NCI-H460 (cell line): ENCODE data around the gene SNCAIP. TPM values are rescaled to one million over a fixed set of nuclear protein-coding genes. Genes with fewer than 3 reads are reported as not detected.

Experiments
- DNase-seq: peaks from one replicate; pipeline ENCODE4 v3.0.0-alpha.2; 2016; ENCODE audit warnings: low read depth; ENCODE audit errors: extremely low read depth
- total RNA-seq: library from RNA; depleted of rRNA; stranded (reverse); fragments of >200 nt; shearing (Covaris generic); gene quantifications from 2 replicates; pipeline ENCODE4 v1.2.3, GENCODE V29; 2014

SNCAIP gene
- total RNA-seq, 1 experiment from 2014 or later: 0.32 TPM

DNA sequence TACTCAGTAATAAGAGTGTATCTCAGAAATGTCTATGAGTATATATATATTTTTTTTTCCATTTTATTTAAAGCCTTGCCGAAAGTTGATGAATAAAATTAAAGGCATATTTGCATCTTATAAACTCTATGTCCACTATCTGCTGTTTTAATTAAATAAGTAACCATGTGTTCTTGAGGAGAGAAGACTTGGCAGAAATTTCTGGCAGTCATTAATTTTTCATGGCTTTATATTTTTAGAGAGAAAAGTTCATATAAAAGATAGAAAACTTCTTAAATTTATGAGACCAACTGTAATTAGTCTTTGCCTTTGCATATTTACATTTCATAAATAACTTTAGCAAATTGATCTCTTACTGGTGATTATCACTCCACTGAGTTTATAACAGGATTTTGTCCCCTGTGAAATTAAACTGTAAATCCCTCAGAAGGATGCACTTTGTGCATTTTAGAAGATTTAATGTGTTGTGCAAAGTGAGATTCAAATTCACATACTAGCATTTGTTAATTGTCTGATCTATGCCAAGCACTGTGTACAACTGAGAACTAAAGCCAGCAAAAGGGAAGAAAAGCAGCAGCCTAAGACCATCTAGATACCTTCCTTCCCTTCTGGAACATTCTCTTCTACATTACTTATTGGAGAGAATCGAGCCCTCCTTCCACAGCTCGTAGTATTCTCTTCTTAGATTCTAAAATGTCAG, 108.7 kb downstream of the SNCAIP start:
- DNase-seq: no peak

DNA sequence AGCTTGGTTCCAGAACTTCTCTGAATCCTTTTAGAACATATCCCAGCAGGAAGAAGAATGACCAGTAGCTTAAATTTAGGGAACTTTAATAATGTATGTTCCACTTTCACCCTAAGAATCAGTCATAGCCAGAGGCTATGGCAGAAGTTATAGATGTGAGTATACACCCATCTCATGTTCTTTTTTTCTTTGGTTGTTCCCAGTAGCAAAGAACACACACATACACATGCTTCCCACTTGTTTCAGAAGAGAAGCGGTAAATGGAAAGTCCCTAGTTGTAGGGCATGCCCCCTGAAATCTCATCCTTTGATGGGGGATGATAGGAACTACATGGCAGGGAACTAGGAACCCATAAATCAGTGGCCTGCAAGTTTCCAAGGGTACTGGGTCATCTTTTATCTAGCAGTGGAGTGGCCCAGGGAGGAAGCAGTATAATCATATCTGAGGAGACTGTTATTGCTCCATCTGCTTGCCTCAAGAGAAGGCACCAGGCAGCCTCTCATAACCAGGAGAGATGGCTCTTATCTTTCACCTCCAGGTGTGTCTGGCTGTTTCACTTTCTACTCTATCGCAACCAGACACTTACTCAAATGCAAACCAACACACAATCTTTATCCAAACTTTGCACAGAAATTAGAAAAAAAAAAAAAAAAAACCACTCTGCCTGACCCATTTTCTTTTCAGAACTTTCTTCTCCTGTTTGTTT, 109.5 kb downstream of the SNCAIP start:
- no peak for DNase-seq

DNA sequence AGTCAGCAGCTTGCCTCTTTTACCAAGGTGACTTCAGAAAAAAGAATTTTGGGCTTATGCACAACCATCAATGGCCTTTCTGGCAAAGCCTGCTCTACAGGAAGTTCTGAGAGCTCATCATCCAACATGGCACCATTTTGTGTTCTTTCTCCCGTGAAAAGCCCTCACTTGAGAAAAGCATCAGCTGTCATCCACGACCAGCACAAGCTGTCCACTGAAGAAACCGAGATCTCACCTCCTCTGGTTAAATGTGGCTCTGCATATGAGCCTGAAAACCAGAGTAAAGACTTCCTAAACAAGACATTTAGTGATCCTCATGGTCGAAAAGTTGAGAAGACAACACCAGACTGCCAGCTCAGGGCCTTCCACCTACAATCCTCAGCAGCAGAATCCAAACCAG, 111.2 kb downstream of the SNCAIP start:
- DNase-seq: no peak

DNA sequence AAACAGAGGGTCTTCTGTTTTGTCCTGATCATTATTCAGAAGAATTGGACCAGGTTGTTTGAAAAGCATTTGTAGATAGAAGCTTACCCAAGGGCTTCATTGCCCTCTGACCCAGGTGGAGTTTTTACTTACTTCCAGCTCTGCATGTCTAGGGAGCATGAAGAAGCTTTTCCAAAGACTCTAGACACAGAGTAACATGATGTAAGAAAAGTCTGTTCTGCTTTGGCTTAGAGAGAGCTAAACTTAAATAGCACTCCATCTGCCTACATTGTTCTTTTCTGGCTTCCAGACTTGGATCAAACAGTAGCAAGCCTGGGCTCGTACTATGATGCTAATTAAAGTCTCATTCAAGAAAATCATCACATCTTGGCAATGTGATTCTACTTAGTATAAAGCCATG, 112.1 kb downstream of the SNCAIP start:
- DNase-seq: no peak

DNA sequence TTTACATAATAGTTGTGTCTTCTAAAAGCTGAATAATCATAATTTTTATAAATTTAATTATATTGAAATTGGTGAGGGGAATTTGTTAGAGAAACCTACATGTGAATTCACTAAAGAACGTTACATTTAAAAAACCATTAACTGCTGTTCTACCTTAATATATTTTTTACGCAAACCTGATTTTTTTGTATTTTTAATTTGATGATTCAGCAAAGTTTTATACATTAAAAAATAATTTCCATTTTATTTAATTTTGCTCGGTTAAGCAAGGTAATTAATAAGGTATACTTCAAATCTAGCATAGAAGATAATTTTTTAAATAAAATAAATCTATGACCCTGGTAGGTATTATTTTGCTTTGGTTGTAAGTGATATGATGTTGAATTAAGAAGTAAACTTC, 114.3 kb downstream of the SNCAIP start:
- DNase-seq: no peak

DNA sequence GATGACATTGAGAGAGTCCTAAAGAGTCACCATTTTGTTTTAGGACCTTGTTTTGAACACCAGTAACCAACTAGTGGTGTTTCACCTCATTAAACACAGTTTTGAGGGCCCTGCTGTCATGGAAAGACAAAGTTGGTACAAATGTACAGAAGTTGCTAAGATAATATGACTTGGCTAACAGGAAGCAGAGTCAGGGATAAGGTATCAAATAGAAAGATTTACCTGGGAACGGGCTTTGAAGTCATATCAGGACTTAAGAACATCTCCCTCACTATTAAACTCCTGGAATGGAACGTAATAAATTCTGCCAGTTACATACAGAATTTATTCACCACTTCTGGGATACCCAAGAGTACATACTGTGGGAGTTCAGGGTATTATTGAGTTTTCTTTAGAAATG, 115.6 kb downstream of the SNCAIP start:
- DNase-seq: no peak

DNA sequence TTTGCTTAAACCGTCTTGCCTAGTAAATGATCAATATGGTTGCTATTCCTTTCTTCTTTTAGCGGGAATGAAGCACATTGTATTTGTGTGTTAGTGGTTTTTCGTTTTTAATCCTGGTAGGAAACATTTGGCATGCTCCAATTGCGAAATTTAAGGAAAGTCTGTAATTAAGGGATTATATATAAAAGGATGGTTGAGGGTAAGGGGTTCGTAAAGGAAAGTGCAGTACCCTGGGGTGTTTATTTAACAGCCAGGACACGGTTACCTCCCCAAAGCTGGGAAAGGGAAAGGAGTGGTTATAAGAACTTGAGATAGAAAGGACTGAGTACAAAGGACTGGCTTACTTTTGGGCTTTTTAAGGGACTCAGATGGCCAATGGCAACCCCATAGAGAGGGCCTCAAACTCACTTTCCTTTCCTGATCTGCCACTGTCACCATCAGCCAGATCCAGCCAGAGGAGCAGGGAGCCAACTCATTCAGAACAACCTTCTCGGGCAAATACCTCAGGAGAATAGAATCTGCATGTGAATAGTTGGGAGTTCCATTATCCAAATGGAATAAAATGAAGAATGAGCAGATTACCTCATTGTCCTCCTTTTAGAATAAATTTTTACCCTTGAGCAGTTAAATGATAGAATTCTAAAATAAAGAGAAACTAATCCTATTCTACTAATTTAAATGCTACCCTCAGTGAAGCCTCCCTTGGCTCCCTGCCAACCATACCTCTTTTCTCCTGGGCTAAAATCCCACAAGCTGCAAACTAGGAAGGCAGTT, 117.7 kb downstream of the SNCAIP start:
- no peak for DNase-seq

DNA sequence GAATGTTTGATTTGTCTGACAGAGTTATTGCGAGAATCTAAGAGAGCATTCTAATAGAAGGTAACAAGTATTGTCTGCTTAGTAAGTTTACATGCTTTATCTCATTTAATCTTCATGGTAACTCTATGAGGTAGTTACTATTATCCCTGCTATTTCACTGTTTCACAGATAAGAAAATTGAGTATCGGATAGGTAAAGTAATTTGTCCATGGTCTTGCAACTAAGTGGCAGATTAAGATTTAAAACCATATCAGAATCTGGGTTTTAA, 118.2 kb downstream of the SNCAIP start:
- DNase-seq: no peak

DNA sequence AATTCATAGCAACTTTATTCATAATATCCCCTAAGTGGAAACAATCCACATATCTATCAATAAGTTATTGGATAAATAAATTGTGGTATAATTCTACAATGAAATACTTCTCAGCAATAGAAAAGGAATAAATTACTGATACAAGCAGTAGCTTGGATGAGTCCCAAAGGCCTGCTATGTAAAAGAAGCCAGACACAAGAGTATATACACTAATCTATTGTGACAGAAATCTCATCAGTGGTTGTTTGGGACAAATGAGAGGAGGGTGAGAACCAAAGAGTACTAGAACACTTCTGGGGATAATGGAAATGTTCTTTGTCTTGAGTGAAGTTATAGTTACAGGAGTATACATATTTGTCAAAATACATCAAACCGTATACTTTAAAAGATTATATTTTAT, 119.3 kb downstream of the SNCAIP start:
- DNase-seq: no peak

DNA sequence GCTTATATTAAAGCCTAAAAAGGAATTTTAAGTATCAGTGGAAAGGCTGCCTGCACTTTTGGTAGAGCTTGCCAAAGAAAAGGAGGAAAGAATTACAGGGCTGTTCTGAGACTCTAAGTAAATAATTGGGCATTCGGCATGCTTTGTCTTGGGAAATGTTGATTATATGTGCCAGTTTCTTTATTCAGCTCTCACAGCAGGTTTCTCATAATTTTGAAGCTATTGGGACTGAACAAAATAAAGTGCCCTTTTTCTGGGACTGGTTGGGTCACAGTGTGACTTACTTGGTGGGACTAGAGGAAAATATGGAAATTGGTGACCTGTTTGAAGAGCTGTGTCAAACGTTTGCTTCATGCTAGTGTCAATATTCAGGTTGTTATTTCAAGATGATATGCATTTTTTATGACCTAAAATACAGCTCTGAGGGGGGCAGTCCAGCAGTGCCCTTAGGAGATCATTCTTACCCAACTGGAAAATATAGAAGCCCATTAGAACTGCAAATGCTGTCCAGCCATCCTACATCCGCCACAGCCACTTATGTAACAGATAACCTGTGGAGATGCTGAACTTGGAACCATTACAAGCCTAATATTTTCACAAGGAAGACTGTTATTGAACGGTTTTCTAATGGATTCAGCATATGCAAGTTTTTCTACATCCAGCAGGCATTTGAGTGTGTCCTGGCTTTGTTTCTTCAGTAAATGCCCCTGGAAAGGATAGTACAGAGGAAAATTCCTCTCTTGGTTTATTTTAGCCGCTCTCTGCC, 122.4 kb downstream of the SNCAIP start:
- no peak for DNase-seq

DNA sequence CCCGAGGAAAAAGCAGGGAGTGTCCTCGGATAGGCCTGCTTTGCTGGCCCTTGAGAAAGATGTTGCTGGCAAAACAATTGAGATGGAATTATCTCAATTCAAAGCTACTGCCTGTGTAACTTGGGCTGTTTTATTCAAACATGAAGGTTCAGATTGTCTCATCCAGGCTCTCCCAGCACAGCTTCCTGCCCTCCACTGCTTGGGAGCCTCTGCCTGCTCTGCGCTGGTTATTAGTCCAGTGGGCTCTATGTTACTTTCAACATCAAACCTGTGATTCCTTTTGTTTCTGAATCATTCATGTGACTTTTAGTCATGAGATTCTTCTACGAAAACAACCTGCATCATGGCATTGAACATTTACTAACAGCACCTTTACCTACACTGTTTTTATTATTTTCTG, 123.2 kb downstream of the SNCAIP start:
- no peak for DNase-seq

DNA sequence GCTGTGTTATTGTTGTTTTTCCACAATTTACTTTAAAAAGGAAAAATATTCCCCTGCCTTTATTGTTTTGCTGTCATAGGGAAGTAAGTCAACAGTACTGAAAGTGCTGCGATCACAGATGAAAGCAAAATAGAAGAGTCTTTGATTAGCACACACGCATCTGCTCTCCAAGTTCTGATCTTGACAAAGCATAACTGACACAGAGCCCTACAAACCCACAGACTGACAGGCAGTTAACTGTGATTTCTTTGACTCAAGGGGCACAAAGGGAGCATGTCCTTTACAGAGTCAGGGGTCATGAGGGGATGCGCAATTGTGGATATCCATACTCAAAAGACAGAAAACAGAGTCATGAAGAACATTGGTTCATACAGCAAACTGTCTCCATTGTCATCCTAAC, 123.7 kb downstream of the SNCAIP start:
- DNase-seq: no peak

DNA sequence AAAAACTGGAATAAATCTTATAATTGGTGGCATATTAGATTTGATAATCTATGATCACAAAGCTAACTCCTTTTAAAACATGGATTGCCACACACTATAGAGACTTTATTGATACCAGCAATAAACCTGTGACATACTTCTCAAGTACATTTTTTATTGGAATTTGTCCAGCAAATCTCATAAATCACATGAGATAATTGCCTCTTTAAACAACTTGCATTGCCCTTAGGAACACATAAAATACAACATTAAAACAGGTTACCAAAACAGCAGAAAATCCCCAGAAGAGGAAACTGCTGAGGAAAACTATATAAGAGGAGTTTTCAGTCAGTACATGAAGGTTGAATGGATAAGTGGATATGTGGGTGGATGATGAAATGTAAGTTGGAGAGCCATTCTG, 124.6 kb downstream of the SNCAIP start:
- DNase-seq: no peak

DNA sequence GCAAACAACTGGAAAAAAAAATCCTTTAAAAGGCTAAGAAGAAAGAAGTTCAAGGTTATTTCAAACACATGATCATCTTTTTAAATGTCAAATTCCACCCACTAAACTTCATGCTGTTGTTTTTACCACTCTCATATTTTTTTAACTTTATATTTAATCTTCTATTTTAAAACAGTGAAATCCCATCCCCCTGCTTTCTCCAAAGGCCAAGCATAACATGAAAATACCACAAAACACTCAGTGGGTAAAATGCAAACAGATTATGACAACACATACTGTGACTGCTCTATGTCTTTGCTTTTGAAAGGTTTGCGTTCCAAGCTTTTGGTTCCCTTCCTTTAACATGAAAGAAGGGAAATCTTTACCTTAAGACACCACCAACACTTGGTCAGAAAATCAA, 127.6 kb downstream of the SNCAIP start:
- DNase-seq: no peak

DNA sequence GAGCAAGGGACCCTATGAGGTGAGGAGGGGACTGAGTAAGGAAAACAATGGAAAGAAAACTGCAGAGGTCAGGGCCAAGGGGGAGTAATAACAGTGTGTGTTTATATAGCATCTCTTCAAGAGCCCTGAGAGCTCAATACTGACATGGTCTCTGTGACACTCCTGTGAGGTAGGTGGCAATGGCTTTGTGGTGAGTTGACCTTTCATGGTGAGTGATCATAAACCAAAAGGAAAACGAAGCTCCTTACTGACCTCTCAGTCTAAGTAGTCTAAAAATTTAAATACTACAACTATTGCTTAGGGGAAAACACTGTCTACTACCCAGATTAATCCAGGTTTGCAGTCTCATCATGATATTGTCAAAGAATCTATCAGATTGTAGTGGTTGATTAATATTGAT, 130.9 kb downstream of the SNCAIP start:
- DNase-seq: no peak

DNA sequence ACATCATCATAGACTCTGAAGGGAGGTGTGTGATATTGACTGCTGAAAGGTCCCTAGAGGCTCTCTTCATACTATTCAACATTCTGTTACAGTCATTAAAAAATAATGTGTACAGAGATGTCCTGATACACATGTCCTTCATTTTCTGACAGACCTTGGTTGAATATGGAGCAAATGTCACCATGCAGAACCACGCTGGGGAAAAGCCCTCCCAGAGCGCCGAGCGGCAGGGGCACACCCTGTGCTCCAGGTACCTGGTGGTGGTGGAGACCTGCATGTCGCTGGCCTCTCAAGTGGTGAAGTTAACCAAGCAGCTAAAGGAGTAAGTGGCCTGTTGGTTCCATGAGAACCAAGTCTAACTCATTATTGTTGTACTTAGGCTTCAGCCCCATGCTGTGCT, 132.4 kb downstream of the SNCAIP start:
- no peak for DNase-seq

DNA sequence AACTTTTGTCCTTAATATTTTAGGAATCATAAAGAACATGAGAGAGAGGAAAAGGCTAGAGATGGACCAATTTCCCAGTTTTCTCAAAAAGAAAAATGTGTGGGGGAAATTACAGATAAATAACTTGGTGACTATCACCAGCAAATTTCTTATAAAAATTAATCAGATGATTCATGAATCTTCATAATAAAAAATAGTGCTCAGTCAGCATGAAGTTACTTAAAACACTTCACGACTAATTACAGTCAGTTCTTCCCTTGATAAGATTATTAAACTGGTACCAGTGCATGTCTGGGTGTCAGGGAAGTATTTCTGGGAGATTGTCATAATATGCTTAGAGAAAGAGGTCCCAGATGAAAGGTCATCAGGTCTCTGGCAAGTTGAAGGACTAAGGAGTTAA, 133.0 kb downstream of the SNCAIP start:
- no peak for DNase-seq

DNA sequence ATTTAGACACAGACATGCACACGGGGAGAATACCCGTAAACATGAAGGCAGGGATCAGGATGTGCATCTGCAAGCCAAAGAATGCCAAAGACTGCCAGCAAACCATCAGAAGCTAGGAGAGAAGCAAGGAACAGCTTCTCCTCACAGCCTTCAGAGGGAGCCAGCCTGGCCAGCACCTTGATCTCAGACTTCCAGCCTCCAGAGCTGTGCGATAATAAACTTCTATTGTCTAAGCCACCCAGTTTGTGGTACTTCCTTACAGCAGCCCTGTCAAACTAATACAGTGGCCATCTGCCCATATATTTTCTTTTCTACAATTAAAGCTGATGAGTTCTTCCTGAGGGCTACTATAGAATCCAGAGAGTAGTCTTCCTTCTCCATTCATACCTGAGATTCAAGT, 135.0 kb downstream of the SNCAIP start:
- no peak for DNase-seq

DNA sequence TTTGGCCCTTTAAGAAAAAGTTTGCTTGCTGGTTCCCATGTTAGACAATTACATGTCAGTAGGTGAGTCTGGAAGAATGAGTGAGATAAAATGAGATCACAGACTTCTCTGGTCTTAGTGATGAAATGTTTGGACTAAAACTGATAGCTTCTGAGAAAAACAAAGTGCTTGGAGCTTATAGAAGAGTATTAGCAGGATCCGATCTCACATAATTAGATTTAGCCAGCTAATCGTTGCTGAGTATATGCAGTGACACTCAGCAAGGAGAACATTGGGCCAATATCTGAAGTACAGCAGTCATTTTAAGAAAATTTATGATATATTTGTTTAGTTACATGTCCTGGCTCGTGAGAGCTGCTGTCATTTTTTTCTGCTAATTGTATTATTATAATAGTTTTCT, 135.8 kb downstream of the SNCAIP start:
- no peak for DNase-seq

DNA sequence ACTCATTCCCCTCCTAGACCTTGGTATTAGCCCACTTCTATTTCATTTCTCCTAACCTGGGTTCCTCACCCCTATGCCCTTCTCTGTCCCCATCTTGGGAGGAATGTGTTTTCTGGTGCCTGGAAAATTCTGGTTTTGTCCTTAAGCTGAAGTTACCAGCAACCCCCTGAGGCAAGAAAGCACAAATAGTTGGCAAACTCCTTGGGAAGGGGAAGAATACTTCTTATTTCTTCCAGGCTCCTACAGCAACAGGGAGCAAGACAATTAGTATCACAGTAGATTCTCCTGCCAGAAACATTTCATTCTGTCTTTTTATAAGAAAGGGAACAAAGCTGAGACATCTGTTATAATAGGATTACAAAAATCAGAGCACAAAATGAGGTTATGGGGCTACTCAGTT, 142.5 kb downstream of the SNCAIP start:
- DNase-seq: no peak

DNA sequence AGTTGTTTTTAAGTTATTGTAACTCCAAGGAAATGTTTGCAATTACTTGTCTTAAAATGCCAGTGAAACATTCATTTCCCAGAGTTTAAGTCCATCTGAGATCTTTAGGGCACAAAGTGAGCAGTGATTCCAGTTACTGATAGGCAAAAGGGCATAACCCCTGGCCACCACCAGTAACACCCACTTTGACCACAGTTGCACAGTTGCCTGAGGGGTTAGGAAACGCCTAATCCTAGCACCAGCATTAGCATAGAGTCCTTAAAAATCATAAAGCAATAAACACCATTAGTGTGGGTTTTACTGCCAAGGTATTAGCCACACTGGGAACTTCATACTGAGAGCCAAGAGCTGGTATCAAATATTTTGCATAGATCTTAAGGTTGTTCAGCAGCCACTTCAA, 143.9 kb downstream of the SNCAIP start:
- DNase-seq: no peak
